K562 (cell line): Measurements from ENCODE around the gene PYGB. TPM values are rescaled to one million over a fixed set of nuclear protein-coding genes. Genes with fewer than 3 reads are reported as not detected.

Source experiments
- ATAC-seq: fragments of 200-7000 bp; cut with Tn5 transposase; 3 replicates; pipeline ENCODE4 v1.9.1; 2020; ENCODE audit warnings: moderate library complexity
- BruUV-seq: library from RNA; stranded (reverse); fragments of 400-500 nt; replicated peaks from 2 replicates; lab custom pipeline; 2021; lab: Mats Ljungman, UMichigan
- CTCF ChIA-PET: fragments of 300-600 bp; formaldehyde crosslinking; extraction: SDS; loops from one replicate; lab custom pipeline; 2021; ENCODE audit warnings: low intra/inter-chr PET ratio; lab: Yijun Ruan, JAX
- POLR2A ChIA-PET: fragments of 300-600, 350-650 bp; sonication (Branson Sonifier 250); formaldehyde crosslinking; extraction: SDS; loops from one replicate; lab custom pipeline; 2021; ENCODE audit warnings: antibody characterized with exemption, inconsistent platforms; lab: Yijun Ruan, JAX
- DNase-seq, 4 experiments: peaks; one replicate each; pipeline versions ENCODE4 v3.0.0 to v3.0.0-alpha.2; 2011 to 2018; ENCODE audit warnings: low spot score in 3 of 4, mixed read lengths in 3 of 4; ENCODE audit errors: extremely low read depth in 1 of 4
- FAIRE-seq: peaks from 2 replicates; lab custom pipeline; 2011; peaks lifted over from hg19 to GRCh38; lab: Jason Lieb, UNC
- H2AFZ ChIP-seq: 2 replicates; pipeline ENCODE4 v1.6.0; 2011; ENCODE audit warnings: low read depth, low read length, control low read depth, inconsistent platforms
- H3K27ac ChIP-seq: fragments of 200-600 bp; 3 replicates; pipeline ENCODE4 v1.8.0; 2011; ENCODE audit warnings: low read depth, mild to moderate bottlenecking, control low read depth, inconsistent platforms, low read length, moderate library complexity, mixed read lengths; ENCODE audit errors: extremely low read depth
- H3K27me3 ChIP-seq, 2 experiments: fragments of 300-600 bp in 1 of 2; 2 replicates in 1 of 2; 3 replicates in 1 of 2; pipeline versions ENCODE4 v1.6.0 to v1.8.0; 2011; ENCODE audit warnings: inconsistent platforms in 2 of 2, low read length in 2 of 2, mild to moderate bottlenecking in 1 of 2, mixed read lengths in 1 of 2, moderate library complexity in 1 of 2; ENCODE audit not compliant: control insufficient read depth in 2 of 2, insufficient read depth in 2 of 2
- H3K36me3 ChIP-seq: fragments of 300-600 bp; 3 replicates; pipeline ENCODE4 v1.8.0; 2011; ENCODE audit warnings: mild to moderate bottlenecking, low read length, inconsistent platforms; ENCODE audit not compliant: control insufficient read depth, insufficient read depth
- H3K4me1 ChIP-seq, 2 experiments: fragments of 200-600 bp in 1 of 2; replicated peaks in 1 of 2; 2 replicates in 1 of 2; 3 replicates in 1 of 2; pipeline versions ENCODE4 v1.5.1 to v1.8.0; 2011; ENCODE audit warnings: inconsistent platforms in 2 of 2, low read length in 2 of 2, mild to moderate bottlenecking in 1 of 2, mixed read lengths in 1 of 2, moderate library complexity in 1 of 2; ENCODE audit not compliant: control insufficient read depth in 2 of 2, insufficient read depth in 2 of 2
- H3K4me2 ChIP-seq: 2 replicates; pipeline ENCODE4 v1.6.1; 2011; ENCODE audit warnings: low read length, control low read depth, inconsistent platforms, mixed read lengths; ENCODE audit not compliant: insufficient read depth
- H3K4me3 ChIP-seq: fragments of 200-600 bp; sonication (generic), shearing (Covaris generic); 2 replicates; pipeline ENCODE4 v1.5.1; 2016; ENCODE audit warnings: control low read depth, inconsistent platforms
- H3K79me2 ChIP-seq: fragments of 200-600 bp; 3 replicates; pipeline ENCODE4 v1.8.0; 2011; ENCODE audit warnings: low read length, inconsistent platforms; ENCODE audit not compliant: control insufficient read depth, insufficient read depth
- H3K9ac ChIP-seq, 2 experiments: 2 replicates each; pipeline versions ENCODE4 v1.6.0 to v1.6.1; 2011; ENCODE audit warnings: low read depth in 2 of 2, low read length in 2 of 2, control low read depth in 1 of 2, inconsistent platforms in 1 of 2, mild to moderate bottlenecking in 1 of 2, mixed read lengths in 1 of 2; ENCODE audit not compliant: insufficient read depth in 1 of 2
- H3K9me1 ChIP-seq: one replicate; pipeline ENCODE4 v1.6.0; 2011; ENCODE audit warnings: inconsistent platforms, mild to moderate bottlenecking, low read length, moderate library complexity; ENCODE audit not compliant: control insufficient read depth, insufficient read depth
- H3K9me3 ChIP-seq: replicated peaks from 2 replicates; pipeline ENCODE4 v1.5.1; 2011; ENCODE audit warnings: low read depth, low read length, inconsistent platforms; ENCODE audit not compliant: control insufficient read depth, insufficient read depth
- H4K20me1 ChIP-seq: replicated peaks from 2 replicates; pipeline ENCODE4 v1.6.1; 2011; ENCODE audit warnings: low read length, inconsistent platforms, mixed read lengths; ENCODE audit not compliant: control insufficient read depth, insufficient read depth
- CEBPG ChIP-seq, 3 experiments: fragments of 200-800 bp in 1 of 3; sonication (Bioruptor generic) in 1 of 3; sonication (generic) in 1 of 3; formaldehyde crosslinking in 1 of 3; IDR thresholded peaks in 2 of 3; conservative IDR thresholded peaks in 1 of 3; 2 replicates each; pipeline versions ENCODE4 v1.6.1 to v1.8.0; 2016 to 2022; ENCODE audit warnings: missing compliant biosample characterization in 2 of 3, missing genetic modification characterization in 2 of 3, mild to moderate bottlenecking in 1 of 3, missing genetic modification reagents in 1 of 3
- ELK1 ChIP-seq: sonication (generic); formaldehyde crosslinking; IDR thresholded peaks from 2 replicates; pipeline ENCODE4 v1.8.1; 2022; ENCODE audit warnings: missing genetic modification reagents
- FOXM1 ChIP-seq, 2 experiments: fragments of 450-650 bp in 1 of 2; sonication (generic) in 1 of 2; formaldehyde crosslinking in 1 of 2; IDR thresholded peaks; 2 replicates each; pipeline versions ENCODE4 v1.6.1 to v1.9.0; 2017 to 2022; ENCODE audit warnings: low read depth in 2 of 2, mild to moderate bottlenecking in 2 of 2, missing genetic modification reagents in 1 of 2, moderate library complexity in 1 of 2
- FOXO4 ChIP-seq: fragments of 450-650 bp; formaldehyde crosslinking; IDR thresholded peaks from 2 replicates; pipeline ENCODE4 v1.4.0; 2020; ENCODE audit warnings: mild to moderate bottlenecking, moderate library complexity
- HMG20A ChIP-seq: fragments of 450-650 bp; formaldehyde crosslinking; conservative IDR thresholded peaks from 2 replicates; pipeline ENCODE4 v1.4.0; 2020; ENCODE audit warnings: mild to moderate bottlenecking, mixed read lengths
- SIN3A ChIP-seq, 2 experiments: fragments of 150-350 bp in 1 of 2; IDR thresholded peaks; 2 replicates each; pipeline ENCODE4 v1.6.1; 2011 to 2016; ENCODE audit warnings: borderline replicate concordance in 2 of 2, low read depth in 2 of 2, low read length in 2 of 2, mild to moderate bottlenecking in 2 of 2, moderate library complexity in 2 of 2; ENCODE audit not compliant: control insufficient read depth in 1 of 2
- SRSF3 ChIP-seq: fragments of 200-400 bp; formaldehyde crosslinking; IDR thresholded peaks from 2 replicates; pipeline ENCODE4 v1.6.1; 2016; ENCODE audit warnings: mild to moderate bottlenecking, low read length, moderate library complexity; ENCODE audit not compliant: insufficient read depth
- TSC22D4 ChIP-seq: fragments of 450-650 bp; IDR thresholded peaks from 2 replicates; pipeline ENCODE4 v1.6.1; 2016; ENCODE audit warnings: missing genetic modification characterization, missing biosample characterization, control low read depth
- TSHZ1 ChIP-seq: fragments of 250-450 bp; sonication (Bioruptor Pico); IDR thresholded peaks from 2 replicates; pipeline ENCODE4 v1.4.0; 2020; ENCODE audit warnings: mild to moderate bottlenecking, moderate library complexity
- ZBTB12 ChIP-seq: fragments of 250-450 bp; sonication (Bioruptor Pico); IDR thresholded peaks from 2 replicates; pipeline ENCODE4 v1.4.0; 2020
- ZNF778 ChIP-seq: fragments of 450-650 bp; formaldehyde crosslinking; IDR thresholded peaks from 2 replicates; pipeline ENCODE4 v1.4.0; 2020; ENCODE audit warnings: mild to moderate bottlenecking, moderate library complexity
- whole genome bisulfite sequencing: fragments of 100-300 bp; shearing (Covaris generic); methylation state at CpG from one replicate; pipeline ENCODE4 v1.1.6; 2016; ENCODE audit warnings: low coverage, mixed read lengths; ENCODE audit not compliant: insufficient coverage; ENCODE audit errors: missing lambda C conversion rate; 5-methylcytosine and 5-hydroxymethylcytosine counted together
- in situ Hi-C: fragments of 300-500 bp; cut with MboI; formaldehyde crosslinking; loops from 4 replicates; pipeline ENCODE4 v1.15.0; 2018; ENCODE audit warnings: inconsistent platforms, mixed read lengths
- intact Hi-C: fragments of 100-400 bp; cut with micrococcal nuclease; formaldehyde crosslinking; loops from 2 replicates; pipeline ENCODE4 v1.14.2; 2022
- polyA plus RNA-seq, 8 experiments: library from polyadenylated mRNA; depleted of rRNA in 4 of 8; stranded (reverse) in 5 of 8; unstranded in 3 of 8; fragments of >200 nt; fragmentation: Nextera tagmentation in 2 of 8; fragmentation: Illumina TruSeq in 1 of 8; extraction: Ambion mirVana in 2 of 8; extraction: Trizol in 1 of 8; gene quantifications; 2 replicates each; pipeline versions ENCODE4 v1.2.1 to v1.2.3, GENCODE V29; 2011 to 2014; ENCODE audit warnings: inconsistent platforms in 1 of 8, missing spikeins in 1 of 8
- total RNA-seq, 7 experiments: library from RNA; depleted of rRNA in 6 of 7; stranded (reverse); fragments of >200 nt in 6 of 7; fragmentation: Illumina TruSeq in 2 of 7; extraction: Trizol in 2 of 7; gene quantifications; 2 replicates each; pipeline versions ENCODE4 v1.2.1 to v1.2.3, GENCODE V29; 2011 to 2021; ENCODE audit warnings: low replicate concordance in 1 of 7

The PYGB gene
- total and polyA plus RNA-seq, 9 of the 15 experiments (the other 6 are each of a cell fraction or from before 2014, with no cell fraction given): 0.34 to 18.0 (median 9.8) TPM

- TF ChIP-seq FOXO4 (CRISPR knock-in tag) (no peak), HMG20A (no peak)
Observed at GRCh38 chr20:25203089-25203488, 44.8 kb upstream of the PYGB start (continued).

GRCh38 chr20:25203871-25204320, 44.0 kb upstream of the PYGB start:
- no peak overlapping the region for H3K4me2 ChIP-seq
- intact Hi-C loops (no loop called here), in situ Hi-C loops (no loop called here)
- no peak overlapping the region for H2AFZ ChIP-seq
- peaks cover 5% of the 10 kb centered on the region; the same call in 1 of the 2 replicates for H4K20me1 ChIP-seq
- CTCF ChIA-PET: no interaction called here
- H3K4me1 ChIP-seq: peaks cover 0 to 14% of the 10 kb centered on the region in 2 experiments; a peak in 2 of 5 replicates
- no peak overlapping the region for H3K4me3 ChIP-seq
- H3K36me3 ChIP-seq: no peaks in the 10 kb centered on the region
- no peaks in the 10 kb centered on the region for H3K9me3 ChIP-seq
- H3K79me2 ChIP-seq: peaks cover 12% of the 10 kb centered on the region
- FAIRE-seq: no peak
- H3K27me3 ChIP-seq: no peaks in the 10 kb centered on the region
- DNase-seq: no peak
- H3K27ac ChIP-seq: no peak overlapping the region
- no TSS peak for BruUV-seq
- no peaks in the 10 kb centered on the region for H3K9me1 ChIP-seq
- no peak overlapping the region for H3K9ac ChIP-seq
- 25% methylated on average over 1 of the region's 1 CpG for WGBS
- ATAC-seq: no peak
- POLR2A ChIA-PET: interaction anchor here (0.6 to 0.8 kb wide), 2 partner anchors 19 to 203 kb away, joined by 3 read pairs; partner anchors contain the start of gene GINS1
- TF ChIP-seq TSC22D4 (tag): no peak
- no peak for TF ChIP-seq CEBPG (CRISPR knock-in tag; IDR thresholded peaks at IDR 0.05)
- no peak for TF ChIP-seq CEBPG (tag; conservative IDR thresholded peaks at IDR 0.05 in 1 of 2, IDR thresholded peaks at IDR 0.05 in 1 of 2)
- no peak for TF ChIP-seq ZNF778 (CRISPR knock-in tag)
- TF ChIP-seq SIN3A (IDR thresholded peaks at IDR 0.05; ENCODE audit: borderline replicate concordance in 2 of 2, control insufficient read depth in 1 of 2, low read depth in 2 of 2, low read length in 2 of 2): no peak
- TF ChIP-seq ZBTB12 (CRISPR knock-in tag): no peak
- no peak for TF ChIP-seq SRSF3
- TF ChIP-seq HMG20A: no peak
- no peak for TF ChIP-seq TSHZ1 (CRISPR knock-in tag)
- TF ChIP-seq ELK1: no peak
- no peak for TF ChIP-seq FOXM1 (IDR thresholded peaks at IDR 0.05; ENCODE audit: low read depth)
- no peak for TF ChIP-seq FOXM1 (CRISPR knock-in tag; IDR thresholded peaks at IDR 0.05; ENCODE audit: low read depth)
